K562 (cell line): ENCODE measurements around the gene CORO2A. TPM values are rescaled to one million over a fixed set of nuclear protein-coding genes. Genes with fewer than 3 reads are reported as not detected.

Experiments
- ATAC-seq: fragments of 200-7000 bp; cut with Tn5 transposase; 3 replicates; pipeline ENCODE4 v1.9.1; 2020; ENCODE audit warnings: moderate library complexity
- BruUV-seq: library from RNA; stranded (reverse); fragments of 400-500 nt; replicated peaks from 2 replicates; lab custom pipeline; 2021; lab: Mats Ljungman, UMichigan
- CTCF ChIA-PET: fragments of 300-600 bp; formaldehyde crosslinking; extraction: SDS; loops from one replicate; lab custom pipeline; 2021; ENCODE audit warnings: low intra/inter-chr PET ratio; lab: Yijun Ruan, JAX
- POLR2A ChIA-PET: fragments of 300-600, 350-650 bp; sonication (Branson Sonifier 250); formaldehyde crosslinking; extraction: SDS; loops from one replicate; lab custom pipeline; 2021; ENCODE audit warnings: antibody characterized with exemption, inconsistent platforms; lab: Yijun Ruan, JAX
- DNase-seq, 4 experiments: peaks; one replicate each; pipeline versions ENCODE4 v3.0.0 to v3.0.0-alpha.2; 2011 to 2018; ENCODE audit warnings: low spot score in 3 of 4, mixed read lengths in 3 of 4; ENCODE audit errors: extremely low read depth in 1 of 4
- FAIRE-seq: peaks from 2 replicates; lab custom pipeline; 2011; peaks lifted over from hg19 to GRCh38; lab: Jason Lieb, UNC
- H2AFZ ChIP-seq: 2 replicates; pipeline ENCODE4 v1.6.0; 2011; ENCODE audit warnings: low read depth, low read length, control low read depth, inconsistent platforms
- H3K27ac ChIP-seq: fragments of 200-600 bp; 3 replicates; pipeline ENCODE4 v1.8.0; 2011; ENCODE audit warnings: low read depth, mild to moderate bottlenecking, control low read depth, inconsistent platforms, low read length, moderate library complexity, mixed read lengths; ENCODE audit errors: extremely low read depth
- H3K27me3 ChIP-seq, 2 experiments: fragments of 300-600 bp in 1 of 2; 2 replicates in 1 of 2; 3 replicates in 1 of 2; pipeline versions ENCODE4 v1.6.0 to v1.8.0; 2011; ENCODE audit warnings: inconsistent platforms in 2 of 2, low read length in 2 of 2, mild to moderate bottlenecking in 1 of 2, mixed read lengths in 1 of 2, moderate library complexity in 1 of 2; ENCODE audit not compliant: control insufficient read depth in 2 of 2, insufficient read depth in 2 of 2
- H3K36me3 ChIP-seq: fragments of 300-600 bp; 3 replicates; pipeline ENCODE4 v1.8.0; 2011; ENCODE audit warnings: mild to moderate bottlenecking, low read length, inconsistent platforms; ENCODE audit not compliant: control insufficient read depth, insufficient read depth
- H3K4me1 ChIP-seq, 2 experiments: fragments of 200-600 bp in 1 of 2; replicated peaks in 1 of 2; 2 replicates in 1 of 2; 3 replicates in 1 of 2; pipeline versions ENCODE4 v1.5.1 to v1.8.0; 2011; ENCODE audit warnings: inconsistent platforms in 2 of 2, low read length in 2 of 2, mild to moderate bottlenecking in 1 of 2, mixed read lengths in 1 of 2, moderate library complexity in 1 of 2; ENCODE audit not compliant: control insufficient read depth in 2 of 2, insufficient read depth in 2 of 2
- H3K4me2 ChIP-seq: 2 replicates; pipeline ENCODE4 v1.6.1; 2011; ENCODE audit warnings: low read length, control low read depth, inconsistent platforms, mixed read lengths; ENCODE audit not compliant: insufficient read depth
- H3K4me3 ChIP-seq: fragments of 200-600 bp; sonication (generic), shearing (Covaris generic); 2 replicates; pipeline ENCODE4 v1.5.1; 2016; ENCODE audit warnings: control low read depth, inconsistent platforms
- H3K79me2 ChIP-seq: fragments of 200-600 bp; 3 replicates; pipeline ENCODE4 v1.8.0; 2011; ENCODE audit warnings: low read length, inconsistent platforms; ENCODE audit not compliant: control insufficient read depth, insufficient read depth
- H3K9ac ChIP-seq, 2 experiments: 2 replicates each; pipeline versions ENCODE4 v1.6.0 to v1.6.1; 2011; ENCODE audit warnings: low read depth in 2 of 2, low read length in 2 of 2, control low read depth in 1 of 2, inconsistent platforms in 1 of 2, mild to moderate bottlenecking in 1 of 2, mixed read lengths in 1 of 2; ENCODE audit not compliant: insufficient read depth in 1 of 2
- H3K9me1 ChIP-seq: one replicate; pipeline ENCODE4 v1.6.0; 2011; ENCODE audit warnings: inconsistent platforms, mild to moderate bottlenecking, low read length, moderate library complexity; ENCODE audit not compliant: control insufficient read depth, insufficient read depth
- H3K9me3 ChIP-seq: replicated peaks from 2 replicates; pipeline ENCODE4 v1.5.1; 2011; ENCODE audit warnings: low read depth, low read length, inconsistent platforms; ENCODE audit not compliant: control insufficient read depth, insufficient read depth
- H4K20me1 ChIP-seq: replicated peaks from 2 replicates; pipeline ENCODE4 v1.6.1; 2011; ENCODE audit warnings: low read length, inconsistent platforms, mixed read lengths; ENCODE audit not compliant: control insufficient read depth, insufficient read depth
- ARID1B ChIP-seq: fragments of 450-650 bp; IDR thresholded peaks from 2 replicates; pipeline ENCODE4 v1.6.1; 2016; ENCODE audit warnings: antibody characterized with exemption, mild to moderate bottlenecking, inconsistent platforms
- ATF2 ChIP-seq: sonication (generic); formaldehyde crosslinking; IDR thresholded peaks from 2 replicates; pipeline ENCODE4 v1.8.1; 2022; ENCODE audit warnings: missing genetic modification reagents
- FOSL1 ChIP-seq: fragments of 200-800 bp; sonication (Bioruptor generic); conservative IDR thresholded peaks from 2 replicates; pipeline ENCODE4 v1.6.1; 2016; ENCODE audit warnings: missing genetic modification characterization, missing compliant biosample characterization
- KLF13 ChIP-seq: fragments of 450-650 bp; IDR thresholded peaks from 2 replicates; pipeline ENCODE4 v1.6.1; 2016; ENCODE audit warnings: missing genetic modification characterization, low read depth, mild to moderate bottlenecking, missing compliant biosample characterization, moderate library complexity, borderline replicate concordance
- LARP7 ChIP-seq: fragments of 450-650 bp; IDR thresholded peaks from 2 replicates; pipeline ENCODE4 v1.6.1; 2016
- MECOM ChIP-seq: fragments of 250-450 bp; sonication (Bioruptor Pico); IDR thresholded peaks from 2 replicates; pipeline ENCODE4 v1.8.0; 2022; ENCODE audit warnings: inconsistent platforms
- POLR2H ChIP-seq: IDR thresholded peaks from 2 replicates; pipeline ENCODE4 v1.6.1; 2016; ENCODE audit warnings: missing genetic modification characterization, low read depth, mild to moderate bottlenecking, control low read depth, missing compliant biosample characterization, moderate library complexity
- PRMT5 ChIP-seq: sonication (generic); formaldehyde crosslinking; IDR thresholded peaks from 2 replicates; pipeline ENCODE4 v1.5.0; 2020; ENCODE audit warnings: missing genetic modification reagents
- TAF15 ChIP-seq: fragments of 200-400 bp; formaldehyde crosslinking; IDR thresholded peaks from 2 replicates; pipeline ENCODE4 v1.6.1; 2017; ENCODE audit warnings: mild to moderate bottlenecking, low read depth, low read length, moderate library complexity
- ZNF3 ChIP-seq: fragments of 250-450 bp; sonication (Bioruptor Pico); IDR thresholded peaks from 2 replicates; pipeline ENCODE4 v1.5.0; 2021; ENCODE audit warnings: mild to moderate bottlenecking, moderate library complexity
- WGBS: fragments of 100-300 bp; shearing (Covaris generic); methylation state at CpG from one replicate; pipeline ENCODE4 v1.1.6; 2016; ENCODE audit warnings: low coverage, mixed read lengths; ENCODE audit not compliant: insufficient coverage; ENCODE audit errors: missing lambda C conversion rate; 5-methylcytosine and 5-hydroxymethylcytosine counted together
- in situ Hi-C: fragments of 300-500 bp; cut with MboI; formaldehyde crosslinking; loops from 4 replicates; pipeline ENCODE4 v1.15.0; 2018; ENCODE audit warnings: inconsistent platforms, mixed read lengths
- intact Hi-C: fragments of 100-400 bp; cut with micrococcal nuclease; formaldehyde crosslinking; loops from 2 replicates; pipeline ENCODE4 v1.14.2; 2022
- polyA plus RNA-seq, 8 experiments: library from polyadenylated mRNA; depleted of rRNA in 4 of 8; stranded (reverse) in 5 of 8; unstranded in 3 of 8; fragments of >200 nt; fragmentation: Nextera tagmentation in 2 of 8; fragmentation: Illumina TruSeq in 1 of 8; extraction: Ambion mirVana in 2 of 8; extraction: Trizol in 1 of 8; gene quantifications; 2 replicates each; pipeline versions ENCODE4 v1.2.1 to v1.2.3, GENCODE V29; 2011 to 2014; ENCODE audit warnings: inconsistent platforms in 1 of 8, missing spikeins in 1 of 8
- total RNA-seq, 7 experiments: library from RNA; depleted of rRNA in 6 of 7; stranded (reverse); fragments of >200 nt in 6 of 7; fragmentation: Illumina TruSeq in 2 of 7; extraction: Trizol in 2 of 7; gene quantifications; 2 replicates each; pipeline versions ENCODE4 v1.2.1 to v1.2.3, GENCODE V29; 2011 to 2021; ENCODE audit warnings: low replicate concordance in 1 of 7
- TF ChIP-seq, protein P1 (sequence below): fragments of 250-450 bp; sonication (Bioruptor Pico); IDR thresholded peaks from 2 replicates; pipeline ENCODE4 v1.4.0; 2020
- TF ChIP-seq, protein P2 (sequence below): sonication (generic); formaldehyde crosslinking; IDR thresholded peaks from 2 replicates; pipeline ENCODE4 v1.8.1; 2023; ENCODE audit warnings: mild to moderate bottlenecking, missing genetic modification reagents
- TF ChIP-seq, protein P3 (sequence below): fragments of 250-450 bp; sonication (Bioruptor Pico); IDR thresholded peaks from 2 replicates; pipeline ENCODE4 v1.8.0; 2021; ENCODE audit warnings: moderate library complexity, mild to moderate bottlenecking, inconsistent platforms

CORO2A gene
- total and polyA plus RNA-seq, 9 of the 15 experiments (the other 6 are each of a cell fraction or from before 2014, with no cell fraction given): 9.5 to 26.6 (median 18.0) TPM

GRCh38 chr9:98168941-98169488 lies 23.4 kb downstream of the CORO2A start:
- Histone ChIP-seq H3K9ac (no peak overlapping the region), H3K27ac (no peak overlapping the region; the same call in 2 of the 3 replicates), H3K4me2 (no peak overlapping the region), H3K4me3 (no peak overlapping the region), H3K36me3 (peaks cover under 1% of the 10 kb centered on the region; the same call in 2 of the 3 replicates), H3K9me3 (no peaks in the 10 kb centered on the region), H3K4me1 (peaks cover 25 to 31% of the 10 kb centered on the region in 2 experiments), H4K20me1 (peaks cover 14% of the 10 kb centered on the region; the same call in 1 of the 2 replicates), H3K27me3 (no peaks in the 10 kb centered on the region), H3K79me2 (peaks cover 45% of the 10 kb centered on the region), H3K9me1 (no peaks in the 10 kb centered on the region), H2AFZ (no peak overlapping the region)
- 8% methylated on average over 14 of the region's 15 CpGs for WGBS
- FAIRE-seq (peak; percentile 94), ATAC-seq (peak; percentile 98), DNase-seq (peak; percentile 67 to 89 (median 80))
- ChIA-PET CTCF (no interaction called here), POLR2A (interaction anchor here (0.6 kb wide), 1 partner anchor 666 kb away, joined by 3 read pairs; no protein-coding TSS in a partner anchor)
- in situ Hi-C loops (no loop called here), intact Hi-C loops (loop anchor here (2.0 to 5.0 kb wide), 2 partner anchors 24 to 738 kb away; partner anchors contain the start of gene CORO2A)
- no TSS peak for BruUV-seq
- TF ChIP-seq, protein P1, sequence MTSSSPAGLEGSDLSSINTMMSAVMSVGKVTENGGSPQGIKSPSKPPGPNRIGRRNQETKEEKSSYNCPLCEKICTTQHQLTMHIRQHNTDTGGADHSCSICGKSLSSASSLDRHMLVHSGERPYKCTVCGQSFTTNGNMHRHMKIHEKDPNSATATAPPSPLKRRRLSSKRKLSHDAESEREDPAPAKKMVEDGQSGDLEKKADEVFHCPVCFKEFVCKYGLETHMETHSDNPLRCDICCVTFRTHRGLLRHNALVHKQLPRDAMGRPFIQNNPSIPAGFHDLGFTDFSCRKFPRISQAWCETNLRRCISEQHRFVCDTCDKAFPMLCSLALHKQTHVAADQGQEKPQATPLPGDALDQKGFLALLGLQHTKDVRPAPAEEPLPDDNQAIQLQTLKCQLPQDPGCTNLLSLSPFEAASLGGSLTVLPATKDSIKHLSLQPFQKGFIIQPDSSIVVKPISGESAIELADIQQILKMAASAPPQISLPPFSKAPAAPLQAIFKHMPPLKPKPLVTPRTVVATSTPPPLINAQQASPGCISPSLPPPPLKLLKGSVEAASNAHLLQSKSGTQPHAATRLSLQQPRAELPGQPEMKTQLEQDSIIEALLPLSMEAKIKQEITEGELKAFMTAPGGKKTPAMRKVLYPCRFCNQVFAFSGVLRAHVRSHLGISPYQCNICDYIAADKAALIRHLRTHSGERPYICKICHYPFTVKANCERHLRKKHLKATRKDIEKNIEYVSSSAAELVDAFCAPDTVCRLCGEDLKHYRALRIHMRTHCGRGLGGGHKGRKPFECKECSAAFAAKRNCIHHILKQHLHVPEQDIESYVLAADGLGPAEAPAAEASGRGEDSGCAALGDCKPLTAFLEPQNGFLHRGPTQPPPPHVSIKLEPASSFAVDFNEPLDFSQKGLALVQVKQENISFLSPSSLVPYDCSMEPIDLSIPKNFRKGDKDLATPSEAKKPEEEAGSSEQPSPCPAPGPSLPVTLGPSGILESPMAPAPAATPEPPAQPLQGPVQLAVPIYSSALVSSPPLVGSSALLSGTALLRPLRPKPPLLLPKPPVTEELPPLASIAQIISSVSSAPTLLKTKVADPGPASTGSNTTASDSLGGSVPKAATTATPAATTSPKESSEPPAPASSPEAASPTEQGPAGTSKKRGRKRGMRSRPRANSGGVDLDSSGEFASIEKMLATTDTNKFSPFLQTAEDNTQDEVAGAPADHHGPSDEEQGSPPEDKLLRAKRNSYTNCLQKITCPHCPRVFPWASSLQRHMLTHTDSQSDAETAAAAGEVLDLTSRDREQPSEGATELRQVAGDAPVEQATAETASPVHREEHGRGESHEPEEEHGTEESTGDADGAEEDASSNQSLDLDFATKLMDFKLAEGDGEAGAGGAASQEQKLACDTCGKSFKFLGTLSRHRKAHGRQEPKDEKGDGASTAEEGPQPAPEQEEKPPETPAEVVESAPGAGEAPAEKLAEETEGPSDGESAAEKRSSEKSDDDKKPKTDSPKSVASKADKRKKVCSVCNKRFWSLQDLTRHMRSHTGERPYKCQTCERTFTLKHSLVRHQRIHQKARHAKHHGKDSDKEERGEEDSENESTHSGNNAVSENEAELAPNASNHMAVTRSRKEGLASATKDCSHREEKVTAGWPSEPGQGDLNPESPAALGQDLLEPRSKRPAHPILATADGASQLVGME (CRISPR knock-in tag): 0 out of 2 replicates have a peak, but pooled peaks have one; percentile 87
- TF ChIP-seq ZNF3 (no peak), PRMT5 (CRISPR knock-in tag) (no peak), TAF15 (no peak), LARP7 (no peak), MECOM (CRISPR knock-in tag) (peak; percentile 55; the same call in 1 of the 2 replicates), FOSL1 (tag) (peak; percentile 74), POLR2H (no peak), ATF2 (no peak), KLF13 (tag) (no peak), ARID1B (peak; percentile 69)
- TF ChIP-seq, protein P2, sequence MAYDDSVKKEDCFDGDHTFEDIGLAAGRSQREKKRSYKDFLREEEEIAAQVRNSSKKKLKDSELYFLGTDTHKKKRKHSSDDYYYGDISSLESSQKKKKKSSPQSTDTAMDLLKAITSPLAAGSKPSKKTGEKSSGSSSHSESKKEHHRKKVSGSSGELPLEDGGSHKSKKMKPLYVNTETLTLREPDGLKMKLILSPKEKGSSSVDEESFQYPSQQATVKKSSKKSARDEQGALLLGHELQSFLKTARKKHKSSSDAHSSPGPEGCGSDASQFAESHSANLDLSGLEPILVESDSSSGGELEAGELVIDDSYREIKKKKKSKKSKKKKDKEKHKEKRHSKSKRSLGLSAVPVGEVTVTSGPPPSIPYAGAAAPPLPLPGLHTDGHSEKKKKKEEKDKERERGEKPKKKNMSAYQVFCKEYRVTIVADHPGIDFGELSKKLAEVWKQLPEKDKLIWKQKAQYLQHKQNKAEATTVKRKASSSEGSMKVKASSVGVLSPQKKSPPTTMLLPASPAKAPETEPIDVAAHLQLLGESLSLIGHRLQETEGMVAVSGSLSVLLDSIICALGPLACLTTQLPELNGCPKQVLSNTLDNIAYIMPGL (CRISPR knock-in tag): no peak
- TF ChIP-seq, protein P3, sequence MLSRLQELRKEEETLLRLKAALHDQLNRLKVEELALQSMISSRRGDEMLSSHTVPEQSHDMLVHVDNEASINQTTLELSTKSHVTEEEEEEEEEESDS (CRISPR knock-in tag): no peak
